CMK (cell line): ENCODE results near the gene PLAAT4.
"Not testable (repeated sequence)": the region's sequence is repeated elsewhere in the genome, so short reads cannot be mapped to it uniquely, and the experiment has no call there.

Experiments
- DNase-seq: peaks from one replicate; pipeline ENCODE4 v3.0.0-alpha.2; 2010; ENCODE audit warnings: low read depth

The PLAAT4 gene

DNA sequence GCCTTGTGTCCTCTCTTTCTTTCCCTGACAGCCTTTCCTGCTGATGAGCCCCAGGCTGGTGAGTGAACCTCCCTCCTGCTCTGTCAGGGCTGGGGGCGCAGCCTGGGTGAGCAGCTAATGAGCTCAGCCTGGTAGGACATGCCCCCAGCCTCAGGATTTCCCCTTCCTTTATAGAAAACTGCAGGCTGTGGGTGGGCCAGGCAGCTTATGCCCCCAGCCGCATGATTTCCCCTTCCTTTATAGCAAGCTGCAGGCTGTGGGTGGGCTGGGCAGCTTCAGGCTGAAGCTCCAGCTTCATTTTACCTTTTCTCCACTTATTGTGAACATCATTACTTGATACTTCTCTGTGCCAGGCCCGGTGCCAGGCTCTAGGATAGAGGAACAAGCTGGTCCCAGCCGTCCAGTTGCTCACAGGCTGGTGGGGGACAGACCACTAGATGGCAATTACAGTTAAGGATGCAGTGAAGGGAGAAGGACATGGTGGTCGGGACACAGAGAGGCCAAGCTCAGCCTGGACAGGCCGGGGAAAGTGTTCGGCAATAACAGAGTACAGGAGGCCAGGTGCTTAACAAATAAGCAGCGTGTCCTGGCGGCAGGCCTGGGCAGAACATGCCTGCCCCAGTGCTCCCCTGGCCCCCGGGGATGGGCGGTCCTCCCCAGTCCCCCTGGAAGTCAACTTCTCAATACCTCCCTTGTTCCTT is 25.4 kb upstream of the PLAAT4 start:
- DNase-seq: no peak

DNA sequence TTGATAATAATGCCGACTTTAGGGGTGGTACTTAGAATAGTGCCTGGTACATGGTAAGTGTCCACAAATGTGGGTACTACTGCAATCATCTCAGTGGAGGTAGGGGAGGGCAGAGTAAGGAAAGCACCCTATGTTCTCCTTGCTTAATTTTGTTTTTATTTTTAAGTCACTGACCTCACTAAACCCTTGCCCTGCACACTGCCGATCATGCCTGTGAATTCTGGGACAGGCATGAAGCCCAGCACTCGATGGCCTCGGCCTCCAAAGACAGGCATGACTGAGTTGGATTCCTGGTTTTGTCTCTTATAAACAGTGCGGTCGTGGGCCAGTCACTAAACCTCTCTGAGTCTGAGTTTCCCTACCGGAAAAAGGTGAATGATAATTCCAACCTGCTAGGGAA is 23.8 kb upstream of the PLAAT4 start:
- no peak for DNase-seq

DNA sequence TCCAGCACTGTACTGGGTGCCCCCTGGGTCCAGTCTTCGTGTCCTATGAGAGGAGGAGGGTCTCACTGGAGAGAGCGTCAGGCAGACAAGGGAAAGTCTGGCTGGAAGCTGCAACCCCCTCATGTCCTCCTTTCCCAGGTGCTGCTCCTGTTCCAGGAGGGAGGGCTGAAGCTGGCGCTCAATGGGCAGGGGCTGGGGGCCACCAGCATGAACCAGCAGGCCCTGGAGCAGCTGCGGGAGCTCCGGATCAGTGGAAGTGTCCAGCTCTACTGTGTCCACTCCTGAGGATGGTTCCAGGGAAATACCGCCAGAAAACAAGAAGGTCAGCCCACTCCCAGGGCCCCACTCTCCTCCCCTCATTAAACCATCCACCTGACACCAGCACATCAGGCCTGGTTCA is 20.5 kb upstream of the PLAAT4 start:
- DNase-seq: no peak

DNA sequence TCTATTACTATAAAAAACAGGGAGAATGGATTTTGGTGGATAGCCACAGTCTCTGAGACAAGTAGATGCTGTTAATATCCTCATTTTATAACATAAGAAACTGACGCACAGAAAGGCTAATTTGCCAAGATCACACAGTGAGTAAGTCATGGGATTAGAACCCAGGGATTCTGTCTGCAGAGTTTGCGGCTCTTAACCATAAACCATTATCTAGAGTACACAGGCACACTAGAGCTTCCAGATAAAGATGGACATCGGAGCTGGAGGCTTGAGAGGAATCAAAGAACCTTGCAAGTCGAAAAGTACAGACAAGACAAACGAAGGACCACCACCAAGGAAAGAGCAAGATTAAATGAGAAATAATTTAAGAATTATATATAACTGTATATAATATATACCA is 19.5 kb upstream of the PLAAT4 start:
- no peak for DNase-seq

- DNase-seq: no peak
Measured at GRCh38 chr11:63518548-63518947, 18.1 kb upstream of the PLAAT4 start.

GRCh38 chr11:63520606-63521170 is 15.9 kb upstream of the PLAAT4 start:
- no peak for DNase-seq

DNA sequence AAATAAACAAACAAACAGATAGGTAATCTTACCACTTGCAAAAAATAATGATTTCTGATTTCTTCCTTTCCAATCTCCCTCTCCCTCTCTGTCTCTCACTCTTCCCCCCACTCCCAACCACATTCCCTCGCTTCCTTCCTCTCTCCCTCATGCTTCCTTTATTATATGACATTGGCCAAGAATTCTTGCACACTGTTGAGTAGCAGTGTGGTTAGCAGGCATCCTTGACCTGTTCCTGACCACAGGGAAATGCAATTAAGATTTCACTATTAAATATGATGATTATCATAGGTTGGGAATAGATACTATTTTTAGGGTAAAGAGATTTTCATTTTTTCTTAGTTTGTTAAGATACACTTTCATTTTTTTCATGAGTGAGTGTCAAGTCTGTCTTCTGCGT is 14.7 kb upstream of the PLAAT4 start:
- no peak for DNase-seq

- no peak for DNase-seq
Measured at GRCh38 chr11:63523151-63523550, 13.5 kb upstream of the PLAAT4 start.

DNA sequence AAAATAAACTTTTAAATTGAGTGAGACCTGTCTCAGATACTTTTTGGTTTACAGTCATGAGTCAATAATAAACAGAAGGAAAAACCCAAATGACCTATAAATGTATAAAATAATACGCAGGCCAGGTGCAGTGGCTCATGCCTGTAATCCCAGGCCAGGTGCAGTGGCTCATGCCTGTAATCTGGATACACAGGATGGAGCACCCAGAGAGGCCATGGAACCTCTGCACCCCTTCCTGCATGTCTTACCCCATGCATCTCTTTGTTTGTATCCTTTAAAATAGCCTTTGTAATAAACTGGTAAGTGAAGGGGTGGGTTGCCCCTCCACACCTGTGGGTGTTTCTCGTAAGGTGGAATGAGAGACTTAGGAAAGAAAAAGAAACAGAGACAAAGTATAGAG is 8.9 kb upstream of the PLAAT4 start:
- no peak for DNase-seq

DNA sequence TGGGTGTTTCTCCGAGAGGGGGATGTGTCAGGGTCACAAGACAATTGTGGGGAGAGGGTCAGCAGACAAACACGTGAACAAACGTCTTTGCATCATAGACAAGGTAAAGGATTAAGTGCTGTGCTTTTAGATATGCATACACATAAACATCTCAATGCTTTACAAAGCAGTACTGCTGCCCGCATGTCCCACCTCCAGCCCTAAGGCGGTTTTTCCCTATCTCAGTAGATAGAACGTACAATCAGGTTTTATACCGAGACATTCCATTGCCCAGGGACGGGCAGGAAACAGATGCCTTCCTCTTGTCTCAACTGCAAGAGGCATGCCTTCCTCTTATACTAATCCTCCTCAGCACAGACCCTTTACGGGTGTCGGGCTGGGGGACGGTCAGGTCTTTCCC is 8.5 kb upstream of the PLAAT4 start:
- DNase-seq: not testable (repeated sequence)

DNA sequence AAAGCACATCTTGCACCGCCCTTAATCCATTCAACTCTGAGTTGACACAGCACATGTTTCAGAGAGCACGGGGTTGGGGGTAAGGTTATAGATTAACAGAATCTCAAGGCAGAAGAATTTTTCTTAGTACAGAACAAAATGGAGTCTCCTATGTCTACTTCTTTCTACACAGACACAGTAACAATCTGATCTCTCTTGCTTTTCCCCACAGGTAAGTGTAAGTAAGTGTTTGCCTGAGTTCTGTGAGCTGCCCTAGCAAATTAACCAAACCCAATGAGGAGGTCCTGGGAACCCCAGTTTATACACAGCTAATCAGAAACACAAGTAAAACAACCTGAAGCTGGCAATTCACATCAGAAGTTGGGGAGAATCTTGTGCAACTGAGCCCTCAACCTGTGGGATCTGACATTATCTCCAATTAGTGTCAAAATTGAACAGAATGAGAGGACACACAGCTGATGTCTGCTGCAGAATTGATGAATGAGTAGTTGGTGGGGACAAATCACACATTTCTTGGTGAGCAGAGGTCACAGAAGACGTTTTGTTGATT is 7.8 kb upstream of the PLAAT4 start:
- DNase-seq: not testable (repeated sequence)

DNA sequence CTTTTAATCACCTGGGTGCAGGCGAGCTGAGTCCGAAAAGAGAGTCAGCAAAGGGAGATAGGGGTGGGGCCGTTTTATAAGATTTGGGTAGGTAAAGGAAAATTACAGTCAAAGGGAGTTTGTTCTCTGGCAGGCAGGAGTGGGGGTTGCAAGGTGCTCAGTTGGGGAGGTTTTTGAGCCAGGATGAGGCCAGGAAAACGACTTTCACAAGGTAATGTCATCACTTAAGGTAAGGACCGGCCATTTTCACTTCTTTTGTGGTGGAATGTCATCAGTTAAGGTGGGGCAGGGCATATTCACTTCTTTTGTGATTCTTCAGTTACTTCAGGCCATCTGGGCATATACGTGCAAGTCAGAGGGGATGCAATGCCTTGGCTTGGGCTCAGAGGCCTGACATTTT is 7.2 kb upstream of the PLAAT4 start:
- DNase-seq: not testable (repeated sequence)

- no peak for DNase-seq
Measured at GRCh38 chr11:63530021-63530420, 6.6 kb upstream of the PLAAT4 start.

DNA sequence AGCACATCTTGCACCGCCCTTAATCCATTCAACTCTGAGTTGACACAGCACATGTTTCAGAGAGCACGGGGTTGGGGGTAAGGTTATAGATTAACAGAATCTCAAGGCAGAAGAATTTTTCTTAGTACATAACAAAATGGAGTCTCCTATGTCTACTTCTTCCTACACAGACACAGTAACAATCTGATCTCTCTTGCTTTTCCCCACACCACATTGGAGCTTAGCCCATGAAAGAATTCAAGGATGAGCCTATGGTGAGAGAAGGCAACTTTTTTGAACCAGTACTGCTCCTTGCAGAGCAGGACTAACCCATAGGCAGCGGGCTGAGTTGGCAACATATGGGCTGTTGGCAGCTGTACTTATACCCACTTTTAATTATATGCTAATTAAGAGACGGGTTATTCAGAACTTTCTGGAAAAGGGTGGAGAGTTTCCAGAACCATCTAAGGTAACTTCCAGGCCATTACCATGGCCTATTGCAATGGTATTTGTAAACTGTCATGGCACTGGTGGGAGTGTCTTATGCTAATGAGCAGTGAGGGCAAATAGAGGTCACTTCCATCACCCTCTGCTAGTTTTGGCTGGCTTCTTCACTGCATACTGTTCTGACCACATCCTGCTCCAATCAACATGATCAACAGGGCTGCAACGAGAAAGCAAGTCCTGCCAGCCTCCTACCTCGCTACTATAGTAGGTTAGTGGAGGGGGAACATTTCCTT is 5.4 kb upstream of the PLAAT4 start:
- DNase-seq: peak; percentile 62

GRCh38 chr11:63532117-63532516 is 4.5 kb upstream of the PLAAT4 start:
- no peak for DNase-seq

DNA sequence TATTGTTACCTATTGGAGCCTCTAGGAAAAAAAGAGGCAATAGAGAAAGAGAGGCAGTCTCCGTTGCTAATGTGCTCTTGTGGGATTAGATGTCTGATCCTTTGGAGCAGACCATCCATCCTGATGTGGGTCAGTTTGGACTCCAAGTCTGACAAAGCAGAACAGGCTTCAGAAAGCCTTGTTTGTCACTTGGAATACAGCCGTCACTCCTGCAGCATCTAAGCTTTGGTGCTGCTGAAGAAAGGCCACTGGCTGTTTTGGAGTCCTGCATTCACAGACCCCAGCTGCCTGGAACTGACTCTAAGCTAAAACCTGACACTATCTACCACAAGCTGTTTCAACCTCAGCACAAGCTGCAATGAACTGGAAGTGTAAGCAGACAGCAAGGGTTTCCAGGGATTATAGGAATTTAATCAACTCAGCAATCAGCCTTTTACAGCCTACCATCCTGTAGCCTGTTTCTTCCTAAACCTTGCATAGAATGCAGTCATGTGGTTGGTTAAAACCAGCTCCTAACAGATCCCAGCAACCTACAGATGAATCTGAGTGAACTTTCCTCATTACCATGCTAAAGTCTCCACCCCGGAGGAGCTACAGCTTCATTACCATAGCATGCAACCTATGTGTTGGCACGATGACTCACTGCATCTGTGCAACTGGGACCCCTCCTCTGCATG is 3.7 kb upstream of the PLAAT4 start:
- DNase-seq: no peak

- DNase-seq: no peak
Measured at GRCh38 chr11:63534076-63534475, 2.5 kb upstream of the PLAAT4 start.

DNA sequence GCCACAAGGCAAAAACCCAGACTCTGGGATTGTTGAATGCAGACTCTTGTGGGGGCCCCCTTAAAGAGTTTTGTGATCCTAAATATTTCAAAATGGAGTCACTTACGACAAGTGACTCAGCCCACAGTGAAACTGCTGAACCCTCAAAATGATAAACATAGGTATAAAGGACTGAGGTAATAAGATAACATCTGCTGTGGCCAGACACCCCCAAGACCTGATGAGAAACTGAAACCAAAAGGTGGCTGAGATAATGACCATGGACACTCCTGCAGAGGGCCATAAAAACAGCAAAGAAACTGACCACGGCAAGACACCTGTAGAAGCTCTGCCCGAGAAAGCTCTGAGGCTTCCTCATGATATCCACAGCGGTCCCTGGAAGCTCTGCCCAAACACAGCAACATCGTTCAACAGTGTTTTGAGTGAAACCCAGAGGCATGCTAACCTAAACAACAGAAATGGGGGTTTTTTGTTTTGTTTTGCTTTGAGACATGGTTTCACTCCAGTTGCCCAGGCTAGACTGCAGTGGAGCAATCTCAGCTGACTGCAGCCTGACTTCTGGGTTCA is 1.6 kb upstream of the PLAAT4 start:
- DNase-seq: no peak

- no peak for DNase-seq
Measured at GRCh38 chr11:63535734-63536133, 874 bp upstream of the PLAAT4 start.

- DNase-seq: no peak
Measured at GRCh38 chr11:63537293-63538101, 889 bp downstream of the PLAAT4 start.

DNA sequence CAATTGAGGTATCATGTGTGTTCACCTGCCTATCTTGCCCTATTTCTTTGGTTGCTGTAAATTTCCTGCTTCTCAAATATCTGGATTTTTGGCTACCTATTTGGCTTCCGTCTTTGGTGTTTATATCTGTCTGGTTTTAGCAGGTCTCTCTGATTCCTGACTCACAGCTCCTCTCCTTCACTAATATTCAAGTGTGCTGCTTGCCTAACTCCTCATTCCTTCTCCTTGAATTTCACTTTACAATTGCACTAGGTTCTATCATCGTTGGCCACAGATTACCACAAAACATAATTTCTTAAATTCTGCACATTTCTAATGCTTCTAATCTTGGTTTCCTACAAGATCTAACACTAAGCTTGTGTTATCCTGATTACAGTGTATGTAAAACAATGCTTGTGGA is 5.9 kb downstream of the PLAAT4 start:
- DNase-seq: not testable (repeated sequence)
